ENCODE measurements around the gene CLSTN2. TPM values are rescaled to one million over a fixed set of nuclear protein-coding genes. Genes with fewer than 3 reads are reported as not detected.

Gene CLSTN2
- total RNA-seq, 1 donor from 2014 or later = 11.8 TPM

DNA sequence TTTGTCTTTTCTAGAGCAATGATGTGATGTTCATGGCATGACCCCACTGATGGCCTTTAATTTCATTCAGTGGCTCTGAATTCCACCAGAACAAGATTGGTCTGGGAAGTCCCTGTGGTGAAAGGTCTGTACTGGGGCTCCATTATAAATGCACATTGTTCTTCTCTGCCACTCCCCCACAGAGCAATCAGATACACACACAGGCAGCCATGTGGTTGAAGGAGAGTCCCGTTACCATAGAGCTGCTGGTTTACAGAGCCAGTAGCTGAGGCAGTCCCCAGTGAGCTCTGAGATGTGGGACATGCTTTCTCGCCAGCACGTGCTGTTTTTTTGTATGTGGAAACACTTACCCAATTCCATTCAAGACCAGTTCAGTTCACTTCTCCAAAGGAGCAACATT, 570.2 kb downstream of the CLSTN2 start:
- no peak for DNase-seq (ENCODE audit: low spot score in 2 of 2)
- no peak for FAIRE-seq

DNA sequence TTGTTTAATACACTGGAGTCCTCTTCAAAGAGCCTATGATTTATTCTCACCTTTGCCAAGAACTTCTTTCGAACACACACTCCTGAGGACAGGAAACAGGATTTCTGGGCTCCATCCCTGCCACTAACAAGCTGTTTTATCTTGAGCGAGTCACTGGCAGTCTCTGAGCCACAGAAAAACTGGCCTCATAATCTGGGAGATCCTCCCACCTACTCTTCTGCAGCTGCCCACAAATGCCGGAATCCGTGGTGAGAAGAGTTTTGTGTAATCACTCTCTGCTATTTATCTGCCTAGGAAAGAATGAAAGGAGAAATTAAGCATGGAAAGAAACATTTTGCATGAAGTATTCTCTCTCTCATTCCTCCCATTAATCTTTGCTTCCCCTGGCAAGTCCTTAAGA, 570.9 kb downstream of the CLSTN2 start:
- DNase-seq (ENCODE audit: low spot score in 2 of 2) (no peak), FAIRE-seq (no peak)

DNA sequence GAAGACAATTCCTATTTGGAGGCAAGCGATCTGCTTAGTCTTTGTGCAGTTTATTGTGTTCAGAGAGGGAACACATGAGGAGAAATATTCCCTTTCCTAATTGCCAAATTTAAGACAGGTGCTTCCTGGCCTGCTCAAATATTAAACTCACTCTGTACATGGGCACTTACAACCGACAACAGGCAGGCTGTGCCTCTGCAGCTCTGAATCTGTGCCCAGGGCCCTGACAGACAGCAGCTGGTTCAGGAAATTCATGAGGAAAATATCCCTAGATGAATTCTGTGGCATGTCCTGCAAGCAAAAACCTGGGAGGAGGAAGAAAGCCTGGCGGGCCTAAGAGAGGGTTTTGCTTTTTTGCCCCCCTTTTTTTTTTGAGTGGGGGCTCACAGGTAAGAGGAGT, 573.6 kb downstream of the CLSTN2 start:
- no peak for FAIRE-seq
- DNase-seq (ENCODE audit: low spot score in 2 of 2) = no peak

DNA sequence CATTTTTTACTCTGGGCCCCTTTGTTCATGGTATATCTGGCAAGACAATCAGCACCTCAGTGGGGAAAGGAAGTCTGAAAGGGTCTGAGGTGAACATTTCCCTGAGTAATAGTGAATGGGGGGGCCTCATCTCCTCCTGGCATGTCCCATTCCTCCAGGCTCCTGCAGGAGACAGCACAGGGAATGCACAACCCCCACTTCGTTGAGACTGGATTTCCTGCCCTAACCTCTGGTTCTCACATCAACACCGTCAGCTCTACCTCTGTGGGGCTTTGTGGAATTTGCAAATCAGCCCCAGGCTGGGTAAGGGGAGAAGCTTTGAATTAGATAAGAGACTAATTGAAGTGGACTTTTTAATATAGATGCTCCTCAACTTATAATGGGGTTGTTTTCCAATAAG, 574.5 kb downstream of the CLSTN2 start:
- FAIRE-seq = no peak
- DNase-seq (ENCODE audit: low spot score in 2 of 2) = no peak

DNA sequence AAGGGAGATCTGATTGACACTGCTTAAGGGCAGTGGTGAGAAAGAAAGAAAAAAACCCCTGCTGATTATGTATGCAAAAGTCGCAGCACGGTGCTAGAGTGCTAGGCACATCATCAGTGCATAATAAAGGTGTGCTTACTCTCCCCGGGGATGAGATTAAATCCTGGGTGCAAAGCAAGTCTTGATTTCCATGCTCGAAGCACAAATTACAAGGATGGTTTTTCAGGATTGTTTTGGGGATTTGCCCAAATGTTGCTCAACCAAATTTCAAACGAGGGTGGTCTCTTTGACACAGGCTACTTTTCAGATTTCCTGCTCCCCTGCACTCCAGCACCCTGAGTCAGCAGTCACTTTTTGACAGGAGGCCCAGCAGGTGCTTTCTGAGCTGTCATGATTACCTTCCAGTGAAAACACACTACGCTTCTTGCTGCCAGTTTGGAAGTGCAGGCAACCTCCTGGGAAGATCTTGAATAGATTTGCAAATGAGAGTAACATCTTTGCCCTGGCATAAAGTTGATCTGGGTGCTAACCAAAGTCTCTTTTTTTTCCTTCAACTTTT, 575.4 kb downstream of the CLSTN2 start:
- DNase-seq (ENCODE audit: low spot score in 2 of 2) = no peak
- no peak for FAIRE-seq

DNA sequence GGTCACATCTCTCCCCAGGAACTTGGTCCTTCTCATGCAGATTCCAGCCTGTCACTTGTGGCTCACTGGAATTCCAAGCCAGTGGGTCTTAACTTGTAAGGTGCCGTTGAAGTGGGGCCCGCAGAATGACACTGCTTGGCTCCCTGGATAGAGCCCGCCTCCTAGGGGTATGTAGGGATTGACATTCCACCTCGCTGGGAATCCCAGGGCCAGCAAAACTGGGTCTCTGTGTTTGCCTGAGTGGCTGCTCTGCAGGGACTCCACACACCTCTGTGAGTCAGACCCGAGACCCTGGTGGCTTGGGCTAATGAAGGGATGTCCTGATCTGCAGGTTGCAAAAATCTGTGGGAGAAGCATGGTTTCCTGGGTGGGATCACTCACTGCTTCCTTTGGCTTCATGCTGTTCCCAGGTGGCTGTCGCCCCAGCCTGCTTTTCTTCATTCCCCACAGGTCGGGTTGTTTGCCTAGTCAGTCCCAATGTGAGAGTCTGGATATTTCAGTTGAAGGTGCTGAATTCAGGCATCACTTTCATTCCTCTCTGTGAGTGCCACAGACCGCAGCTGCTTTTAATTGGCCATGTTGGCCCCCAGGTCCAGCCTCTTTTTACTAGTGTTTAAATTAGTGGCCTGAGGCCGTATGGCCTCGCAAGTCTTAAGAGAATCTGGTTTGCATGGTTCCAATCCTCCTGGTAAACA, 586.9 kb downstream of the CLSTN2 start:
- FAIRE-seq (no peak), DNase-seq (ENCODE audit: low spot score in 2 of 2) (no peak)

DNA sequence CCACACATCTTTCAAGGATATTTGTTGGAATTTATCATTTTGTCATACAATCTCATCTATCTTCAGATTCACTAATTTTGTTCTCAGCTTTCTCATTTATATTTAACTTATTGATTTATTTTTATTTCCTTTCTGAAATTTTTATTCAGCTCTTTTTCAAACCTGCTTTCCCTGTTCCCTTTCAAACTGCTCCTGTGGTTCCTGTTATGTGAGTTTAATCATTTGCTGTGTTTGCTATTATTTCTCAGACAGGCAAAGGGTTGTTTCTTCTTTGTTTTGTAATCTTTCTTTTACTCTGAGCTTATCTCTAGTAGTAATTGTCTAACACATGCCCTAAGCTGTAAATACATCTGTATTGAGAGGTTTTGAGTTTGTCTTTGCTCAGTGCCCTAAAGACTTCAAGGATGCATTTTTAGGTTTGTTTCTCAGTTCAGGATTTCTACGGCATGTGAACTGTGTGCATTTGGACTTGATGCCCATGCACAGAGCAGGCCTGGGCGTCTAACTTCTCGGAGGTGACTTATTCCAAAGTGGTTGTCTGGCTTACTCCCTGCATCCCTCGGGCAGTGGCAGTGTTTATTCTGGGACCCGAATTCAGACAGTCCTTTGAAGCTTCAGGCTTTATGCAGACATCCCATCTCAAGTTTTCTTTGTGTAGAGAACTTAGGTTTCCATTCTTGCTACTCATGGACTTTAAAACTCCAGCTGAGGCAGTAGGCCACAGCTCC, 587.8 kb downstream of the CLSTN2 start:
- FAIRE-seq (no peak), DNase-seq (ENCODE audit: low spot score in 2 of 2) (no peak)

DNA sequence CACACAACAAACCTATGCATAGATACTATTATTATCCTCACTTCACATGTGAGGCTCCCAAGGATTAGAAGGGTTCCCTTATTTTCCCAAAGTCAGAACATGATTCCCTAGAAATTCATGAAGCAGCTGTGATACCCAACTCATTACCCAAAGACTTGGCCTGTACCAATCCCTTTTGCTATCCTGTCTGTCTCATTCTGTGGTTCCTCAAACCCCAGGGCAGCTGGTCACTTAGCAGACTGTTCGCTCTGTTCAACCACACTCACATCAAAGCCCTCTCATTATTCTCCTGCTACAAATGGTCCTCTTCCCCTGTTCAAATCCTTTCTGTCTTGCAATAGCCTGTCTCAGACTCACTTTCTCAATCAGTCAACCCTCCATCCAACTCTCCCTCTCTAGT, 588.6 kb downstream of the CLSTN2 start:
- DNase-seq (ENCODE audit: low spot score in 2 of 2) = no peak
- FAIRE-seq = no peak

DNA sequence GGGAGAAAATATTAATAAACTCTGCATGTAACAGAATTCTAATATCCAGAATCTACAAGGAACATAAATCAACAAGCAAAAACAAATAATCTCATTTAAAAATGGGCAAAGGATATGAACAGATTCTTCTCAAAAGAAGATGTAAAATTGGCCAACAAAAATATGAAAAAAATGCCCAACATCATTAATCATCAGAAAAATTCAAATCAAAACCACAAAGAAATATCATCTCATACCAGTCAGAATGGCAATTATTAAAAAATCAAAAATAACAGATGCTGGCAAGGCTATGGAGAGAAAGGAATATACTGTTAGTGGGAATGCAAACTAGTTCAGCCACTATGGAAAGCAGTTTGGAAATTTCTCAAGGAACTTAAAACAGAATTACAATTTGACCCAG, 592.2 kb downstream of the CLSTN2 start:
- FAIRE-seq = no peak
- no peak for DNase-seq (ENCODE audit: low spot score in 2 of 2)

DNA sequence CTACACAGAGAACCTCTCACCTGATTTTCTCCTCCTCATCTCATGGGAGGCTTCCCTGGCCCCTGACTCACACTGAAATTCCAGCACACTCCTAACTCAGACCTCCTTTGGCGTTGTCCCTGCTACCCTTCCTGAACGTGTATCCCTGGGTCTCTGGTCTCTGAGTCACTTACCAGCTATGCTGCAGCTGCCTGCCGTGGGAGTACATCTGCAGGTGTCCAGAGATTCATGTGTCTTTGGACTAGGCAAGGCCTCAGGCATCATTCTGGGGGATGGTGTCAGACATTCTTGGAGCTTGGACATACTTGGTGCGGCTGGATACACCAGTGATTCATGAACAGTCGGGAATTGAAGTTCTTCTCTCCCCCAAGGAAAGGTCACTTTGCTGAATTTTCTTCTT, 594.1 kb downstream of the CLSTN2 start:
- no peak for DNase-seq (ENCODE audit: low spot score in 2 of 2)
- FAIRE-seq = no peak

DNA sequence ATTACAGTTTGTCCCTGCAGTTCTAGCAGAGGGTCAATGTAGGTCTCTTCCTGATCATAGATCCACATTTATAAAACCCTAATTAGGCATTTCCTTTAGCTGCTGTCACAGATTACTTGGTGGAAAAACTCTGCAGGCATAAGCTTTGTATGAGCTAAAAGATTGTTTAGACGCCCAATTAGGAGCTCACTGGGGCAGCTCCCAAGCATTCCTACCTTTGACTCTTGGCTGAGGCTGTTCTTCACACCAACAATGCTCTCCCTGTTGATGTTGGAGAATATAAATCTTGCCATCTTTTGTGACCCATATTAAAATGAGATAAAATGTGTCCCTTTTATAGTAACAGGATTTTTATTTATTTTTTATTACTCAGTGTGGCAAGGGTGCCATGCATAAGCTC, 594.6 kb downstream of the CLSTN2 start:
- DNase-seq (ENCODE audit: low spot score in 2 of 2) = no peak
- no peak for FAIRE-seq

DNA sequence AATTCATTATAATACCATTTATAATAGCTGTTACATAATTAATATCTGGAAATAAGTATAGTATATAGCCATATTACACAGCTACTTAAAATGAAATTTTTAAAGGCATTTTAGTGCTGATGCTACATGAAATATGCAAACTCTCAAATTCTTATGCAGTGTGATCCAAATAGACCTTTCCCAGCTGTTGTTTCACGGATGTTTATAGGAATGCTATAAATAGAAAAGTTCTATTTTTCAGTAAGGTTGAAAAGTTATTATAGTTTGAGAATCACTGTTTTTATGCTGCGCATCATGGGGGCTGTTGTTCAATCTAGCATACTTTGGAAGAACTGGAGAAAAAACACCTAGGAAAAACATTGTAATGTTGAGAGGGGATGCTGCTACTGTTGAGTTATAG, 595.1 kb downstream of the CLSTN2 start:
- FAIRE-seq = no peak
- DNase-seq (ENCODE audit: low spot score in 2 of 2) = no peak

DNA sequence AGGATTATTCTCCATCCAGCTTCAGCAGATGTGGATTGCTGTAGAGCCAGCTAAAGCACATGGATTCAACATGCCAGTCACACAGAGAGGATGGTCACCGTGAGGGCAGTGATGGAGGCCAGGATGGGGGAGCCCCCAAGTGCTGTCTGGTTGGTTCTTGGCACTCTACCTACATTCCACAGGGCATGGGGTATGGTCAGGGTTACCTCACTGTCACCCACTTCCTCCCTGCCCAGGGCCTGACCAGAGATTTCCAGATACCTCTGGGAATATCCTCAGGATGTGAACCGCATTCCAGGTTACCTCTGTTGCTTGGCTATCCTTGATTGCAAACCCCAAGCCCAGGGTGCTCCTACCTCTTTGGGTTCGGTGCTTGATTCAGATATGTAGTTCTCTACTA, 595.6 kb downstream of the CLSTN2 start:
- FAIRE-seq = no peak
- DNase-seq (ENCODE audit: low spot score in 2 of 2) = no peak

DNA sequence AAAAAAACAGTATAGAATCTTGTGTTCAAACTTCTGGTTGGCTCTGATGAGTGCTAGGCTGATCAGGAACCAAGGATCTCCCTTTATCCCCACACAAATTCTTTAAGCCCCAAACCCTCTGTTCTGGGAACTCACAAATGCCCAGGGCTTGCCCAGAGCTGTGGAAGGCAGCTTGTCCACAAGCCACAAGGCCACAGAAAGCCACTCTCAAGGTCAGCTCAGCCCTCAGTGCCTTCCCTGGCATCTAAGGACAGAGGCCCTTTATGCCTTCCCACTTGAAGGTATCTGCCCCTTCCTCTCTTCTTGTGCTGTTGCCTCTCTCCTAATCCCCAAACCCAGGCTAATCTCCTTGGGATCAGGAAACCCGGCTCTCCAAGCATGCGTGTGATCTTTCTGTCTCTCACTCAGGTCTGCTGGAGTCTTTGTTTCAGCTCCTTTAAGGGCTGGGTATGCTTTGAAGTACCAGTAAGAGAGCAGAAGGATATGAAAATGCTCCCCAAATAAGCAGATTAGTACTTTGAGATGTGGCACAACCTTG, 597.9 kb downstream of the CLSTN2 start:
- DNase-seq (ENCODE audit: low spot score in 2 of 2) (no peak), FAIRE-seq (no peak)

DNA sequence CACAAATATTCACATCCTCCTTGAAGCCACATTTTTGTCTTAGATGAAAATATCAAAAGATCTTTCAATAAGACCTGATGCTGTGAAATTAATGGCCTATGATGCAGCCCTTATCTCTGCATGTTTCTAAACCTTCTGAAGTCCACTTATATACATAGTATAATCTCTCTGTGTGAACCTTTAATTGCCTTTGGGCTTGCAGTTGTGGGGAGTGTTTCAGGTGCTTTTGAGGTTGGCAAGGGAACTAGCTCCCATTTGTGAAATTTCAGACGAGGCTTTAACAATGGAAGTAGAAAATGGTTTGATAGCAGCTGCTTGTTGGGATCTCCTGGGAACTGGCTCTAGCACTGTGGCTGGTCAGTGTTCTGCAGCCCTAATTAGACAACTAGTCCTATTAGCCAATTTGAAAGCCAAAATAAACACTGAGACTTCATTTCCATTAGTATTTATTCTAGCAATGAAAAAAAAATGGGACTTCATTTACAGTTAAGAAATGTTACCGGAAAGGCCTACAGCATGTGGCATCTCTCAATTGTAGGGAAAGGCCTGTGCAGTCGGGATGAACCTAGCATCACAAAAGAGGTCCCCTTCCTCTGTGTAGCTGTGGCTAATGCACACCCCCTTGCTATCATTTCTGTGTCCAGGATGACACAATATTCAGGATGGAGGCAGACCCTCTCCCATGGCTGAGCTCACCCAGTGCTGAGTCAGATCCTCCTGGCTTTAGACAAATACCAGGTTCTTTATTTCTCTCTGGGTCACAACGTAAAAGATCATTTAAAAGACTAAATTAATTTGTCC, 602.1 kb downstream of the CLSTN2 start:
- FAIRE-seq = no peak
- no peak for DNase-seq (ENCODE audit: low spot score in 2 of 2)

DNA sequence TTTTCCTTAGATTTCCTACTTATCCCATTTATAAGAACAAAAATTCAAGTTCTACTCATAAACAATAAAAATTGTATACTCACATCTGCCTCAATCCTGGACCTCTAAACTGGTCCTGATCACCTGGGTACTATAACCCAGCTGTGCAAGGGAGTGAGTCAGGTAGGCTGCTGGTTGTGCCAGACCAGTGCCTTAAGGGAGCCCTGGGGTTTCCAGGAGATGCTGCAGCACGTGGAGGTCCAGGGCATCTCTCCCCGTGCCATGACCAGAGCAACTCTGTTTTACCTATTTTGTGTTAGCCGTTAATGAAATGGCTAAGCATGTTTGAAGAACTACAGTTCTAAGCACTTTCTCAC, 602.7 kb downstream of the CLSTN2 start:
- no peak for DNase-seq (ENCODE audit: low spot score in 2 of 2)
- FAIRE-seq = no peak

DNA sequence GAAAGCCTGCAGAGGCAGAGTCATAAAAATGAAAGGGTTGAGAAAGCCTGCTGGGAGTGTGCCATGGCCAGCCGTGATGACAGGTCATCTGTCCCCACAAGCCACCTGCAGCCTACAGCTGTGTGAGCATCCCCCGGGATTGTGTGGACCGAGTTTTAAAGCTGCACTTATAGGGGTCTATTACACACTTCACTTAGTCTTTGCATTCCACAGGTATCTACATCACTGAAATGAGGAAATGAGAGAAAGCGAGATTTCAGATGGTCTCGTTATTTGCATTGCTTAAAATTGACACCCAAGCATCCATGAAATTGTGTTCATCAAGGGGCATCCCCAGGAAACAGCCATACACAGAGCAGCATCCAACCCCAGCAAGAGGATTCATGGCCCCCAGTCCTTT, 605.3 kb downstream of the CLSTN2 start:
- DNase-seq (ENCODE audit: low spot score in 2 of 2) (no peak), FAIRE-seq (no peak)

DNA sequence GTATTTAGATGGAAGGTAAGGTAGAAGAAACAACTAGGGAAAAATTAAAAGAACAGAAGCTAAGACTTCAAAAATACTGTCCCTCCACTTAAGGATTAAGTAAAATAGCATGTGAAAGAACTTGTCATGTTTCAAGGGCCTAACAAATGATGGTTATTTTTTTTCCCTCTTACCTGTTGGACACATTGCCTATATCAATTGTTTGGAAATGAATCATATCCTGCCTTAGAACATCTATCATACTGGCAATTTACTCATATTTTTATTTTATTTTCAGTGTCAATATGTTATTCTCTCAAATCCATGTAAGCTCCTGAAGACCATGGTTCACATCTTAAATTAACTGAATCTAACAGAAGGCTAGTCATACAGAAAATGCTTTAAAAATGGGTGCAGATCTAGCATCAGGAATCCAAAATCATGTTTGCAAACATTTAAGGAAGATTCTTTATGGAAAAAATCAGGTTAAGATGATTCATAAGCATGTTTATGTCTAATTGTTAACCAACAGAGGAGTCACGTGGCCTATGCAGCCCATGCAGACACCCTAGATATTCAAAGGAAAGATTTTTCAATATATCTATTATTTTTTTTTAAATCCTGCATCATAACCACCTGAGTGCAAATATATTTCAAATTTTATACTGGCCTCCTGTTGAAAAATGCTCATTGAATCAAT, 607.1 kb downstream of the CLSTN2 start:
- FAIRE-seq (no peak), DNase-seq (ENCODE audit: low spot score in 2 of 2) (no peak)

DNA sequence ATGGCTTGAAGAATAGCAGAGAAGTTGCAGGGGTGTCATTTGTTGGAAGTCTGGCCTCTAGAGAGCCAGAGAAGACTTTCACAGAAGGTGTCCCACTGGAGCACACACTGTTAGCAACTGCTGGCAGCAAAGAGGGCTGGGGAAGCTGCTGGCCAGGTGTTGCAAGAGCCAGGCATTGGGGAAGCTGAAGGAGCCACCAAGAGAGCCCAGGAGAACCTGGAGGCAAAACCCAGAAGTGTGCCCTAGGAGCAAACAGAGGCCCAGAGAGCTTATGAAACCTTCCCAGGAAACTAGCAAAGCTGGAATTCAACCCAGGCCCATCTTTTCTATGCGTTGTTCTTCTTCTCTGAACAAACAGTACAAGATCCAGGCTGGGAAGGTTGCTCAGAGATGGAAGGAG, 610.2 kb downstream of the CLSTN2 start:
- DNase-seq (ENCODE audit: low spot score in 2 of 2) (no peak), FAIRE-seq (no peak)

DNA sequence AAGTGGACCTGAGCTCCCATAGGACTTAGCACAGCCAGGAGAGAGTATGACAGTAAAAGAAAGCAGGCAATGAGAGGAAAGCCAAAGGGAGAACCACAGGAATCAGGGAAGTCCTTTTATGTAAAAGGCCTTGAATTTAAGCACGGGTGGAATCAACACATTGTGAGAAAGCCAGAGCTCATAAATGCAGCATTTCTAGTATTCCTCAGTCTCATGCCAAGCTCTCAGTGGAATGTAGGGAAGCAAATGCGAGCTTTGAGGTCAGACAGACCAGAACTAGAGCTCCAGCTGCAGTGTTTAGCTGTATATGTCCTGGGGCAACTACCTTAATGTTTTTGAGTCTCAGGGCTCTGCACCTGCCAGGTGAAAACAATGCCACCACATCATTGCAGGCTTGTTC, 610.8 kb downstream of the CLSTN2 start:
- DNase-seq (ENCODE audit: low spot score in 2 of 2) = no peak
- no peak for FAIRE-seq

DNA sequence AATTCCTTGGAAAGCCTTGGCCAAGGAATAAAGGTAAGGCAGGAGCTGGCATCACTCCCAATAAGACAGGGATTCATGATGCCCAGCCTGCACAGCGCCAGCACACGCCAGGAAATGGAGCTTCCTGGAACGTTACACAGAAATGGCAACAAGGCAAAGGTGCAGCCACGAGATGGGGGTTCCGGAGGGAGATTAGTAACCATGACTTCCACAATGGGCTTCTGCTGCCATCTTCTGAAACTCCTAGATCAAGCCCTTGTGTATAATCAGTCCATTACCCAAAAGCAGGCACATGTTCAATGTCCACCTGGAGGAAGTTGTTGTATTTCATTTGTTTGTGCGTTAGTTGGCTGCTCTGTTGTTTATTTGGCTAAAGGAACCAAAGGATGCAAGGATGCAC, 611.7 kb downstream of the CLSTN2 start:
- FAIRE-seq (no peak), DNase-seq (ENCODE audit: low spot score in 2 of 2) (no peak)
